OCI-LY7 (cell line): ENCODE measurements around the gene CRB2. TPM values are rescaled to one million over a fixed set of nuclear protein-coding genes. Genes with fewer than 3 reads are reported as not detected.

Experiments
- BruUV-seq: library from RNA; stranded (reverse); fragments of 400-500 nt; replicated peaks from 2 replicates; lab custom pipeline; 2021; lab: Mats Ljungman, UMichigan
- CTCF ChIA-PET: fragments of 300-600 bp; sonication (Branson Sonifier 250); formaldehyde crosslinking; loops from one replicate; lab custom pipeline; 2022; ENCODE audit warnings: antibody characterized with exemption; ENCODE audit not compliant: unreplicated experiment; lab: Charles Lee
- POLR2A ChIA-PET: fragments of 300-600 bp; sonication (Branson Sonifier 250); formaldehyde crosslinking; loops from one replicate; lab custom pipeline; 2022; ENCODE audit warnings: antibody characterized with exemption; lab: Charles Lee
- DNase-seq: peaks from one replicate; pipeline ENCODE4 v3.0.0-alpha.2; 2015; ENCODE audit warnings: low spot score
- H2AFZ ChIP-seq: fragments of 200-600 bp; sonication (generic), shearing (Covaris generic); 2 replicates; pipeline ENCODE4 v1.6.1; 2014; ENCODE audit warnings: mild to moderate bottlenecking, antibody characterized with exemption, low read length, moderate library complexity
- H3K27ac ChIP-seq: fragments of 200-600 bp; sonication (generic); 2 replicates; pipeline ENCODE4 v1.5.1; 2014; ENCODE audit warnings: mixed run types, low read depth, mild to moderate bottlenecking, moderate library complexity, low read length, inconsistent platforms; ENCODE audit not compliant: poor library complexity, severe bottlenecking
- H3K36me3 ChIP-seq: fragments of 200-600 bp; sonication (generic); 2 replicates; pipeline ENCODE4 v1.6.1; 2014; ENCODE audit warnings: mild to moderate bottlenecking, antibody characterized with exemption, low read length, moderate library complexity, mixed read lengths; ENCODE audit not compliant: insufficient read depth
- H3K4me1 ChIP-seq: fragments of 200-600 bp; sonication (generic); 2 replicates; pipeline ENCODE4 v1.5.1; 2014; ENCODE audit warnings: mild to moderate bottlenecking, low read length; ENCODE audit not compliant: insufficient read depth, poor library complexity, severe bottlenecking
- H3K4me2 ChIP-seq: fragments of 200-600 bp; sonication (generic); 2 replicates; pipeline ENCODE4 v1.6.1; 2014; ENCODE audit warnings: mild to moderate bottlenecking, low read length
- H3K4me3 ChIP-seq: fragments of 200-600 bp; sonication (generic); 2 replicates; pipeline ENCODE4 v1.5.1; 2014; ENCODE audit warnings: mild to moderate bottlenecking, low read depth, low read length; ENCODE audit not compliant: poor library complexity, severe bottlenecking
- H3K79me2 ChIP-seq: fragments of 200-600 bp; sonication (generic); 2 replicates; pipeline ENCODE4 v1.6.1; 2016; ENCODE audit warnings: low read depth, mild to moderate bottlenecking, low read length, moderate library complexity, mixed read lengths; ENCODE audit not compliant: insufficient read depth
- H3K9me2 ChIP-seq: fragments of 200-600 bp; sonication (generic); 2 replicates; pipeline ENCODE4 v1.6.1; 2016; ENCODE audit warnings: mild to moderate bottlenecking, low read length, mixed read lengths; ENCODE audit not compliant: insufficient read depth
- H3K9me3 ChIP-seq: fragments of 200-600 bp; sonication (generic); 2 replicates; pipeline ENCODE4 v1.6.1; 2014; ENCODE audit warnings: mild to moderate bottlenecking, mixed run types, low read length, mixed read lengths
- H4K20me1 ChIP-seq: fragments of 200-600 bp; sonication (generic); 2 replicates; pipeline ENCODE4 v1.6.1; 2014; ENCODE audit warnings: mild to moderate bottlenecking, antibody characterized with exemption, low read length, moderate library complexity, mixed read lengths; ENCODE audit not compliant: insufficient read depth
- EZH2phosphoT487 ChIP-seq: fragments of 200-600 bp; sonication (generic); IDR thresholded peaks from 2 replicates; pipeline ENCODE4 v1.6.1; 2018; ENCODE audit warnings: low read depth, borderline replicate concordance, mild to moderate bottlenecking, mixed run types, antibody characterized with exemption, low read length, moderate library complexity, mixed read lengths
- intact Hi-C: fragments of 100-400 bp; cut with micrococcal nuclease; formaldehyde crosslinking; loops from one replicate; pipeline ENCODE4 v1.10.0; 2022; ENCODE audit not compliant: unreplicated experiment
- total RNA-seq, 2 experiments: library from RNA; depleted of rRNA in 1 of 2; stranded (reverse); fragments of >200 nt in 1 of 2; shearing (Covaris generic) in 1 of 2; gene quantifications; 2 replicates each; pipeline ENCODE4 v1.2.3, GENCODE V29; 2014 to 2022
- TF ChIP-seq, protein P1 (sequence below): fragments of 200-600 bp; sonication (generic); conservative IDR thresholded peaks from 2 replicates; pipeline ENCODE4 v1.5.1; 2014; ENCODE audit warnings: mild to moderate bottlenecking, antibody characterized with exemption, low read length, moderate library complexity, mixed read lengths

Gene CRB2
- total RNA-seq, 2 experiments from 2014 or later, result 1.6 to 3.4 TPM

GRCh38 chr9:123389698-123390097, 33.7 kb downstream of the CRB2 start:
- Histone ChIP-seq H3K9me2 (no peaks in the 10 kb centered on the region), H3K36me3 (no peaks in the 10 kb centered on the region), H3K9me3 (no peaks in the 10 kb centered on the region), H3K79me2 (no peaks in the 10 kb centered on the region), H3K4me2 (no peak overlapping the region), H2AFZ (no peak overlapping the region), H4K20me1 (no peaks in the 10 kb centered on the region), H3K4me3 (no peak overlapping the region), H3K27ac (no peak overlapping the region), H3K4me1 (no peaks in the 10 kb centered on the region)
- TF ChIP-seq, protein P1, sequence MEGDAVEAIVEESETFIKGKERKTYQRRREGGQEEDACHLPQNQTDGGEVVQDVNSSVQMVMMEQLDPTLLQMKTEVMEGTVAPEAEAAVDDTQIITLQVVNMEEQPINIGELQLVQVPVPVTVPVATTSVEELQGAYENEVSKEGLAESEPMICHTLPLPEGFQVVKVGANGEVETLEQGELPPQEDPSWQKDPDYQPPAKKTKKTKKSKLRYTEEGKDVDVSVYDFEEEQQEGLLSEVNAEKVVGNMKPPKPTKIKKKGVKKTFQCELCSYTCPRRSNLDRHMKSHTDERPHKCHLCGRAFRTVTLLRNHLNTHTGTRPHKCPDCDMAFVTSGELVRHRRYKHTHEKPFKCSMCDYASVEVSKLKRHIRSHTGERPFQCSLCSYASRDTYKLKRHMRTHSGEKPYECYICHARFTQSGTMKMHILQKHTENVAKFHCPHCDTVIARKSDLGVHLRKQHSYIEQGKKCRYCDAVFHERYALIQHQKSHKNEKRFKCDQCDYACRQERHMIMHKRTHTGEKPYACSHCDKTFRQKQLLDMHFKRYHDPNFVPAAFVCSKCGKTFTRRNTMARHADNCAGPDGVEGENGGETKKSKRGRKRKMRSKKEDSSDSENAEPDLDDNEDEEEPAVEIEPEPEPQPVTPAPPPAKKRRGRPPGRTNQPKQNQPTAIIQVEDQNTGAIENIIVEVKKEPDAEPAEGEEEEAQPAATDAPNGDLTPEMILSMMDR, result no peak
- TF ChIP-seq EZH2phosphoT487, result no peak
- ChIA-PET POLR2A (interaction anchor here (0.5 kb wide), 1 partner anchor 84 kb away, joined by 3 read pairs; no protein-coding TSS in a partner anchor), CTCF (interaction anchor here (0.6 kb wide), 1 partner anchor 437 kb away, joined by 4 read pairs; no protein-coding TSS in a partner anchor)
- DNase-seq, result no peak
- BruUV-seq, result no TSS peak
- intact Hi-C loops, result no loop called here

GRCh38 chr9:123390337-123391135, 34.5 kb downstream of the CRB2 start:
- DNase-seq, result no peak
- H3K4me2 ChIP-seq, result no peak overlapping the region
- ChIA-PET POLR2A (interaction anchor here (0.5 kb wide), 1 partner anchor 83 kb away, joined by 3 read pairs; no protein-coding TSS in a partner anchor), CTCF (no interaction called here)
- H3K27ac ChIP-seq, result no peak overlapping the region
- no TSS peak for BruUV-seq
- intact Hi-C loops, result no loop called here
- no peaks in the 10 kb centered on the region for H3K9me3 ChIP-seq
- no peak overlapping the region for H2AFZ ChIP-seq
- TF ChIP-seq, protein P1, result no peak
- TF ChIP-seq EZH2phosphoT487, result no peak
- H3K9me2 ChIP-seq, result no peaks in the 10 kb centered on the region
- H3K36me3 ChIP-seq, result no peaks in the 10 kb centered on the region
- H3K4me1 ChIP-seq, result no peaks in the 10 kb centered on the region
- H3K79me2 ChIP-seq, result no peaks in the 10 kb centered on the region
- no peak overlapping the region for H3K4me3 ChIP-seq
- H4K20me1 ChIP-seq, result no peaks in the 10 kb centered on the region

DNA sequence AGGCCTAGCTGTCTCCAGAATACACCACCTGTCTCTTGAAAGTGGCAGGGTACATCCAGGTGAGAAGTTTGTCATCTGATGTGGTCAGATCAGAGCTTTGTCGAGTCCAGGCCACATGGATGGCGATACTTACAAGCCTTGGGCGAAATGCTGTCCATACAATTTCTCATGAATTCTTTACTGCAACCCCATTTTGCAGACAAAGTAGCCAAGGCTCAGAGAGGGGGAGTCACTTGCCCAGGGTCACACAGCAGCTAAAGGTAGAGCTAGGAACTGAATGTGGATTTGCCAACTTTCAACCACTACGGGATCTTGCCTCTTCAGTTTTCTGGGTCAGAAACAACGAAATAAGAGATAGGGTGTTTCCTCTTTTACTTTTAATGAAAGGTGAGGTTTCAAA, 35.2 kb downstream of the CRB2 start:
- H4K20me1 ChIP-seq, result no peaks in the 10 kb centered on the region
- no TSS peak for BruUV-seq
- H2AFZ ChIP-seq, result no peak overlapping the region
- POLR2A ChIA-PET, result interaction anchor here (0.6 kb wide), 2 partner anchors 29 to 68 kb away, joined by 3 to 4 read pairs; no protein-coding TSS in a partner anchor
- no peaks in the 10 kb centered on the region for H3K9me2 ChIP-seq
- H3K79me2 ChIP-seq, result no peaks in the 10 kb centered on the region
- no peak overlapping the region for H3K27ac ChIP-seq
- H3K4me1 ChIP-seq, result no peaks in the 10 kb centered on the region
- no peaks in the 10 kb centered on the region for H3K9me3 ChIP-seq
- H3K4me3 ChIP-seq, result no peak overlapping the region
- no peaks in the 10 kb centered on the region for H3K36me3 ChIP-seq
- H3K4me2 ChIP-seq, result no peak overlapping the region
- DNase-seq, result no peak
- CTCF ChIA-PET, result interaction anchor here (0.6 kb wide), 1 partner anchor 726 kb away, joined by 3 read pairs; no protein-coding TSS in a partner anchor
- TF ChIP-seq, protein P1, result no peak
- no peak for TF ChIP-seq EZH2phosphoT487
- intact Hi-C loops, result no loop called here
